Muscle layer of duodenum (tissue), 2 donors: ENCODE results near the gene SLCO4A1.

ENCODE experiments used
- H3K27ac ChIP-seq: one replicate; pipeline ENCODE4 v1.7.0; 2013; ENCODE audit warnings: mild to moderate bottlenecking, low read length
- H3K27me3 ChIP-seq: one replicate; pipeline ENCODE4 v1.7.0; 2013; ENCODE audit warnings: low read depth, mild to moderate bottlenecking, control low read depth, low read length
- H3K36me3 ChIP-seq, 2 donors: one replicate each; pipeline ENCODE4 v1.7.0; 2013; ENCODE audit warnings: low read length in 2 of 2, control low read depth in 1 of 2, mild to moderate bottlenecking in 1 of 2; ENCODE audit not compliant: insufficient read depth in 2 of 2, control insufficient read depth in 1 of 2
- H3K4me1 ChIP-seq, 2 donors: one replicate each; pipeline ENCODE4 v1.7.0; 2013; ENCODE audit warnings: low read length in 2 of 2, mild to moderate bottlenecking in 2 of 2, control low read depth in 1 of 2, moderate library complexity in 1 of 2; ENCODE audit not compliant: insufficient read depth in 2 of 2, control insufficient read depth in 1 of 2
- H3K4me3 ChIP-seq, 2 donors: one replicate each; pipeline ENCODE4 v1.7.0; 2013; ENCODE audit warnings: low read length in 2 of 2, low read depth in 1 of 2, mild to moderate bottlenecking in 1 of 2
- H3K9me3 ChIP-seq, 2 donors: one replicate each; pipeline ENCODE4 v1.7.0; 2013; ENCODE audit warnings: low read length in 2 of 2, control low read depth in 1 of 2, mild to moderate bottlenecking in 1 of 2; ENCODE audit not compliant: control insufficient read depth in 1 of 2
- donor health status: healthy.

SLCO4A1 gene

GRCh38 chr20:62642051-62642665 is at the start of gene SLCO4A1:
SLCO4A1 (plus strand) TSS chr20:62642503; CDS start chr20:62656455, 13,952 bp downstream.
- H3K4me1 ChIP-seq = peaks cover 10 to 23% of the 10 kb centered on the region in 2 donors
- H3K9me3 ChIP-seq = no peaks in the 10 kb centered on the region
- no peaks in the 10 kb centered on the region for H3K36me3 ChIP-seq
- H3K27me3 ChIP-seq = no peaks in the 10 kb centered on the region
- no peak within 1 kb of the TSS for H3K27ac ChIP-seq
- H3K4me3 ChIP-seq = peak within 1 kb of the TSS; percentile 50 to 65

- H3K4me1 ChIP-seq = peaks cover 0 to 11% of the 10 kb centered on the region in 2 donors
- H3K4me3 ChIP-seq = no peak overlapping the region
- H3K36me3 ChIP-seq = no peaks in the 10 kb centered on the region
- no peaks in the 10 kb centered on the region for H3K9me3 ChIP-seq
- no peak overlapping the region for H3K27ac ChIP-seq
- peaks cover 22% of the 10 kb centered on the region for H3K27me3 ChIP-seq
Measured at GRCh38 chr20:62592506-62593177, 49.7 kb upstream of the SLCO4A1 start.

GRCh38 chr20:62593616-62594015 is 48.7 kb upstream of the SLCO4A1 start:
- no peaks in the 10 kb centered on the region for H3K9me3 ChIP-seq
- H3K4me3 ChIP-seq = no peak overlapping the region
- no peak overlapping the region for H3K27ac ChIP-seq
- no peaks in the 10 kb centered on the region for H3K36me3 ChIP-seq
- H3K4me1 ChIP-seq = peaks cover 0 to 8% of the 10 kb centered on the region in 2 donors
- H3K27me3 ChIP-seq = peaks cover 14% of the 10 kb centered on the region

GRCh38 chr20:62595069-62595468 is 47.2 kb upstream of the SLCO4A1 start:
- no peak overlapping the region for H3K4me3 ChIP-seq
- H3K4me1 ChIP-seq = peaks cover 0 to 6% of the 10 kb centered on the region in 2 donors
- H3K27me3 ChIP-seq = peaks cover 20% of the 10 kb centered on the region
- no peaks in the 10 kb centered on the region for H3K36me3 ChIP-seq
- no peaks in the 10 kb centered on the region for H3K9me3 ChIP-seq
- no peak overlapping the region for H3K27ac ChIP-seq

- peaks cover 20% of the 10 kb centered on the region for H3K27me3 ChIP-seq
Measured at GRCh38 chr20:62595491-62595890, 46.8 kb upstream of the SLCO4A1 start.

GRCh38 chr20:62596486-62596885 is 45.8 kb upstream of the SLCO4A1 start:
- Histone ChIP-seq H3K9me3 (no peaks in the 10 kb centered on the region), H3K4me1 (peaks cover 0 to 6% of the 10 kb centered on the region in 2 donors), H3K27ac (no peak overlapping the region), H3K36me3 (no peaks in the 10 kb centered on the region), H3K27me3 (peaks cover 20% of the 10 kb centered on the region), H3K4me3 (no peak overlapping the region)

More at GRCh38 chr20:62595491-62595890, 46.8 kb upstream of the SLCO4A1 start:
- Histone ChIP-seq H3K4me3 (no peak overlapping the region), H3K27ac (no peak overlapping the region), H3K4me1 (peaks cover 0 to 6% of the 10 kb centered on the region in 2 donors), H3K9me3 (no peaks in the 10 kb centered on the region), H3K36me3 (no peaks in the 10 kb centered on the region)

GRCh38 chr20:62596921-62597320 is 45.4 kb upstream of the SLCO4A1 start:
- Histone ChIP-seq H3K4me1 (peaks cover 0 to 6% of the 10 kb centered on the region in 2 donors), H3K9me3 (no peaks in the 10 kb centered on the region), H3K27ac (no peak overlapping the region), H3K36me3 (no peaks in the 10 kb centered on the region), H3K27me3 (peaks cover 20% of the 10 kb centered on the region), H3K4me3 (no peak overlapping the region)

- no peaks in the 10 kb centered on the region for H3K9me3 ChIP-seq
- H3K27me3 ChIP-seq = peaks cover 20% of the 10 kb centered on the region
- H3K4me1 ChIP-seq = peaks cover 0 to 6% of the 10 kb centered on the region in 2 donors
- no peaks in the 10 kb centered on the region for H3K36me3 ChIP-seq
- H3K27ac ChIP-seq = no peak overlapping the region
- no peak overlapping the region for H3K4me3 ChIP-seq
Measured at GRCh38 chr20:62597416-62598115, 44.7 kb upstream of the SLCO4A1 start.

GRCh38 chr20:62598761-62599194 is 43.5 kb upstream of the SLCO4A1 start:
- Histone ChIP-seq H3K27me3 (peaks cover 15% of the 10 kb centered on the region), H3K9me3 (no peaks in the 10 kb centered on the region), H3K4me3 (no peak overlapping the region)

GRCh38 chr20:62599216-62600110 is 42.8 kb upstream of the SLCO4A1 start:
- Histone ChIP-seq H3K36me3 (no peaks in the 10 kb centered on the region), H3K4me1 (peaks cover 4 to 10% of the 10 kb centered on the region in 2 donors), H3K27me3 (peaks cover 13% of the 10 kb centered on the region), H3K9me3 (no peaks in the 10 kb centered on the region), H3K27ac (no peak overlapping the region), H3K4me3 (no peak overlapping the region)

More at GRCh38 chr20:62598761-62599194, 43.5 kb upstream of the SLCO4A1 start:
- peaks cover 0 to 10% of the 10 kb centered on the region in 2 donors for H3K4me1 ChIP-seq
- H3K27ac ChIP-seq = no peak overlapping the region
- H3K36me3 ChIP-seq = no peaks in the 10 kb centered on the region
